Suprapubic skin (tissue), 4 donors: ENCODE data around the gene MAP1B. TPM values are rescaled to one million over a fixed set of nuclear protein-coding genes. Genes with fewer than 3 reads are reported as not detected.

Experiments used
- DNase-seq, 2 donors: peaks; one replicate each; pipeline ENCODE4 v3.0.0-alpha.2; 2019; ENCODE audit warnings: low spot score in 2 of 2
- H3K27ac ChIP-seq: fragments of 200-600 bp; sonication (generic); one replicate; pipeline ENCODE4 v1.5.1; 2019
- H3K27me3 ChIP-seq: fragments of 200-600 bp; sonication (generic); one replicate; pipeline ENCODE4 v1.5.1; 2019
- H3K36me3 ChIP-seq: fragments of 200-600 bp; sonication (generic); one replicate; pipeline ENCODE4 v1.5.1; 2019
- H3K4me1 ChIP-seq: fragments of 200-600 bp; sonication (generic); one replicate; pipeline ENCODE4 v1.5.1; 2019
- H3K4me3 ChIP-seq: fragments of 200-600 bp; sonication (generic); one replicate; pipeline ENCODE4 v1.5.1; 2019; ENCODE audit warnings: mild to moderate bottlenecking
- H3K9me3 ChIP-seq: fragments of 200-600 bp; sonication (generic); one replicate; pipeline ENCODE4 v1.5.1; 2019
- EP300 ChIP-seq: sonication (generic); formaldehyde crosslinking; IDR thresholded peaks from one replicate; pipeline ENCODE4 v1.6.1; 2017; ENCODE audit warnings: antibody characterized with exemption
- POLR2A ChIP-seq, 2 donors: fragments of 450-650 bp; IDR thresholded peaks; one replicate each; pipeline ENCODE4 v1.6.1; 2017; ENCODE audit warnings: antibody characterized with exemption in 2 of 2, mild to moderate bottlenecking in 2 of 2, moderate library complexity in 2 of 2
- POLR2AphosphoS5 ChIP-seq, 3 donors: sonication (generic); formaldehyde crosslinking; IDR thresholded peaks; one replicate each; pipeline ENCODE4 v1.6.1; 2017; ENCODE audit warnings: antibody characterized with exemption in 3 of 3
- WGBS: methylation state at CpG from one replicate; pipeline ENCODE4 v1.1.5; 2018; 5-methylcytosine and 5-hydroxymethylcytosine counted together
- total RNA-seq, 4 donors: library from RNA; depleted of rRNA; stranded (reverse); fragments of >200 nt; gene quantifications; one replicate each; pipeline ENCODE4 v1.1.0, GENCODE V29; 2016
- TF ChIP-seq, protein P1 (sequence below), 2 donors: fragments of 200-600 bp in 1 of 2; fragments of 450-650 bp in 1 of 2; sonication (generic) in 1 of 2; IDR thresholded peaks; one replicate each; pipeline ENCODE4 v1.5.1; 2016 to 2019; ENCODE audit warnings: antibody characterized with exemption in 2 of 2, mild to moderate bottlenecking in 1 of 2, moderate library complexity in 1 of 2

MAP1B gene
- total RNA-seq, 4 donors from 2014 or later, result 38.1 to 172 (median 67.5) TPM

DNA sequence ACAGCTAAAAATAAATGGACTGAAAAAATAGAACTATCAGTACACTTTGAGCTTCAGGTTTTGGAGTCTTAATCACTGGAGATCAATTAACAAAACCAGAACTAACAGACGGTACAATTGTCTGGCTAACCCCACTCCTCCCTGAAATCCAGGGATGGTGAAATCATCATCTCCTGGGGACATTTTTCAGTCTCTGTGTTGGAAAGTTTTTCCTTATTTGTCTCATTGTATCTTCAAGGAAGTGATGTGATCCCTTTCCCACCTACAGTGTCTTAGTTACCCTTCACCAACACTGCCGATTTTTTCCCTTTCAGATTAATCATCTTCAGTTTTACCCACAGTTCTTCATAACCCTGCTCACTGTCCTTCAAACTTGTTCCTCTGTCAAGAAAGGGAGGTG, 81.9 kb downstream of the MAP1B start:
- Histone ChIP-seq H3K36me3 (peaks cover 5% of the 10 kb centered on the region), H3K27ac (no peak overlapping the region), H3K4me3 (no peak overlapping the region), H3K4me1 (peaks cover 37% of the 10 kb centered on the region), H3K9me3 (no peaks in the 10 kb centered on the region), H3K27me3 (no peaks in the 10 kb centered on the region)
- TF ChIP-seq POLR2AphosphoS5 (IDR thresholded peaks at IDR 0.05), result no peak
- TF ChIP-seq POLR2A (IDR thresholded peaks at IDR 0.05), result no peak
- TF ChIP-seq EP300, result no peak
- TF ChIP-seq, protein P1, sequence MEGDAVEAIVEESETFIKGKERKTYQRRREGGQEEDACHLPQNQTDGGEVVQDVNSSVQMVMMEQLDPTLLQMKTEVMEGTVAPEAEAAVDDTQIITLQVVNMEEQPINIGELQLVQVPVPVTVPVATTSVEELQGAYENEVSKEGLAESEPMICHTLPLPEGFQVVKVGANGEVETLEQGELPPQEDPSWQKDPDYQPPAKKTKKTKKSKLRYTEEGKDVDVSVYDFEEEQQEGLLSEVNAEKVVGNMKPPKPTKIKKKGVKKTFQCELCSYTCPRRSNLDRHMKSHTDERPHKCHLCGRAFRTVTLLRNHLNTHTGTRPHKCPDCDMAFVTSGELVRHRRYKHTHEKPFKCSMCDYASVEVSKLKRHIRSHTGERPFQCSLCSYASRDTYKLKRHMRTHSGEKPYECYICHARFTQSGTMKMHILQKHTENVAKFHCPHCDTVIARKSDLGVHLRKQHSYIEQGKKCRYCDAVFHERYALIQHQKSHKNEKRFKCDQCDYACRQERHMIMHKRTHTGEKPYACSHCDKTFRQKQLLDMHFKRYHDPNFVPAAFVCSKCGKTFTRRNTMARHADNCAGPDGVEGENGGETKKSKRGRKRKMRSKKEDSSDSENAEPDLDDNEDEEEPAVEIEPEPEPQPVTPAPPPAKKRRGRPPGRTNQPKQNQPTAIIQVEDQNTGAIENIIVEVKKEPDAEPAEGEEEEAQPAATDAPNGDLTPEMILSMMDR (IDR thresholded peaks at IDR 0.05), result no peak
- 68% methylated on average over 2 of the region's 2 CpGs for WGBS
- no peak for DNase-seq

DNA sequence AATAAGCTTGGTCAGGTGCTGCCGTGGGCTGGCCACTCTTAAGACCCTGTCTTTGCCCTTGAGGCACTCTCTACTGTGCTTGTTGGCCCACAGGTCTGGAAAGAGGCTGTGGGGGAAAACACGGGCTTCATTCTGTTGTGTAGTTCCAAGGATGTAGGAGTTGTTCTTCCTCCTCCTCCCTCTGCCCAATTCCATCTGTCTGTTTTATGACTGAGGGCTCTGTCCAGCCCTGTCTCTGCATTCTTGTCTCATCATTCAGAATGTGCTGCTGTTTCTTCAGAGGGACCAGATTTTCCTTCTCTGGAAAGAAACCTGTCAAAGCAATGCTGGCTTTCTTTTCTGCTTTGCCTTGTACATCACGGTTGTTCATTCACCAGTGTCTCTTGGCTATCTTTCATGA, 84.1 kb downstream of the MAP1B start:
- Histone ChIP-seq H3K4me1 (peaks cover 24% of the 10 kb centered on the region), H3K27ac (no peak overlapping the region), H3K9me3 (no peaks in the 10 kb centered on the region), H3K36me3 (peaks cover 10% of the 10 kb centered on the region), H3K27me3 (no peaks in the 10 kb centered on the region), H3K4me3 (no peak overlapping the region)
- DNase-seq, result no peak
- TF ChIP-seq, protein P1 (IDR thresholded peaks at IDR 0.05), result no peak
- TF ChIP-seq POLR2A (IDR thresholded peaks at IDR 0.05) (no peak), EP300 (no peak), POLR2AphosphoS5 (IDR thresholded peaks at IDR 0.05) (no peak)
- 68% methylated on average over 3 of the region's 3 CpGs for WGBS

DNA sequence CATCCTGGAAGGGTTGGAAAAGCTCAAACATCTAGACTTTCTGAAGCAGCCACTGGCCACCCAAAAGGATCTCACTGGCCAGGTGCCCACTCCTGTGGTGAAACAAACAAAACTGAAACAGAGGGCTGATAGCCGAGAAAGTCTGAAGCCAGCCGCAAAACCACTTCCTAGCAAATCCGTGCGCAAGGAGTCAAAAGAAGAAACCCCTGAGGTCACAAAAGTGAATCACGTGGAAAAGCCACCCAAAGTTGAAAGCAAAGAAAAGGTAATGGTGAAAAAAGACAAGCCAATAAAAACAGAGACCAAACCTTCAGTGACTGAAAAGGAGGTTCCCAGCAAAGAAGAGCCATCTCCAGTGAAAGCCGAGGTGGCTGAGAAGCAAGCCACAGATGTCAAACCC, 87.6 kb downstream of the MAP1B start:
- Histone ChIP-seq H3K9me3 (no peaks in the 10 kb centered on the region), H3K27me3 (no peaks in the 10 kb centered on the region), H3K27ac (no peak overlapping the region), H3K4me3 (no peak overlapping the region), H3K36me3 (peaks cover 40% of the 10 kb centered on the region), H3K4me1 (no peaks in the 10 kb centered on the region)
- DNase-seq, result no peak
- 88% methylated on average over 6 of the region's 6 CpGs for WGBS
- TF ChIP-seq, protein P1 (IDR thresholded peaks at IDR 0.05), result no peak
- TF ChIP-seq POLR2A (IDR thresholded peaks at IDR 0.05) (no peak), POLR2AphosphoS5 (IDR thresholded peaks at IDR 0.05) (no peak), EP300 (no peak)

DNA sequence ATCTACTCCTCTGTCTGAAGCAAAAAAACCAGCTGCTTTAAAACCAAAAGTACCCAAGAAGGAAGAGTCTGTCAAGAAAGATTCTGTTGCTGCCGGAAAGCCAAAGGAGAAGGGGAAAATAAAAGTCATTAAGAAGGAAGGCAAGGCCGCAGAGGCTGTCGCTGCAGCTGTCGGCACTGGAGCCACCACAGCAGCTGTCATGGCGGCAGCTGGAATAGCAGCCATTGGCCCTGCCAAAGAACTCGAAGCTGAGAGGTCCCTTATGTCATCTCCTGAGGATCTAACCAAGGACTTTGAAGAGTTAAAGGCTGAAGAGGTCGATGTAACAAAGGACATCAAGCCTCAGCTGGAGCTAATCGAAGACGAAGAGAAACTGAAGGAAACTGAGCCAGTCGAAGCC, 88.3 kb downstream of the MAP1B start:
- H3K9me3 ChIP-seq, result no peaks in the 10 kb centered on the region
- TF ChIP-seq POLR2AphosphoS5 (IDR thresholded peaks at IDR 0.05), result no peak
- no peak for TF ChIP-seq EP300
- TF ChIP-seq POLR2A (IDR thresholded peaks at IDR 0.05), result no peak
- TF ChIP-seq, protein P1 (IDR thresholded peaks at IDR 0.05), result no peak
- 98% methylated on average over 10 of the region's 10 CpGs for WGBS

DNA sequence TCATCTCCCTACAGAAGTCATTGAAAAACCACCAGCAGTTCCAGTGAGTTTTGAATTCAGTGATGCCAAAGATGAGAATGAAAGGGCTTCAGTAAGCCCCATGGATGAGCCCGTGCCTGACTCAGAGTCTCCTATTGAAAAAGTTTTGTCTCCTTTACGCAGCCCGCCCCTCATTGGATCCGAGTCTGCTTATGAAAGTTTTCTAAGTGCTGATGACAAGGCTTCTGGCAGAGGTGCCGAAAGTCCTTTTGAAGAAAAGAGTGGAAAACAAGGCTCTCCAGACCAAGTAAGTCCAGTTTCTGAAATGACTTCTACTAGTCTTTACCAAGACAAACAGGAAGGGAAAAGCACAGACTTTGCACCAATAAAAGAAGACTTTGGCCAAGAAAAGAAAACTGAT, 90.1 kb downstream of the MAP1B start:
- no peak overlapping the region for H3K4me3 ChIP-seq
- no peaks in the 10 kb centered on the region for H3K4me1 ChIP-seq
- no peaks in the 10 kb centered on the region for H3K9me3 ChIP-seq
- TF ChIP-seq, protein P1 (IDR thresholded peaks at IDR 0.05), result no peak
- TF ChIP-seq POLR2AphosphoS5 (IDR thresholded peaks at IDR 0.05), result no peak
- 99% methylated on average over 5 of the region's 5 CpGs for WGBS
- peaks cover 47% of the 10 kb centered on the region for H3K36me3 ChIP-seq
- no peak overlapping the region for H3K27ac ChIP-seq
- no peaks in the 10 kb centered on the region for H3K27me3 ChIP-seq
- no peak for DNase-seq

More for the DNA sequence above, 88.3 kb downstream of the MAP1B start:
- peaks cover 47% of the 10 kb centered on the region for H3K36me3 ChIP-seq
- H3K4me3 ChIP-seq, result no peak overlapping the region
- H3K4me1 ChIP-seq, result no peaks in the 10 kb centered on the region
- DNase-seq, result no peak
- no peak overlapping the region for H3K27ac ChIP-seq
- H3K27me3 ChIP-seq, result no peaks in the 10 kb centered on the region
